Body of pancreas (tissue), 4 donors: ENCODE measurements around the gene HES1. TPM values are rescaled to one million over a fixed set of nuclear protein-coding genes. Genes with fewer than 3 reads are reported as not detected.

Source experiments
- ATAC-seq: fragments of 150-250 bp; one replicate; pipeline ENCODE4 v1.9.1; 2016
- DNase-seq, 4 donors: peaks; one replicate each; pipeline ENCODE4 v3.0.0-alpha.2; 2019
- H3K27ac ChIP-seq, 4 donors: fragments of 200-600 bp; sonication (generic); 1 replicate in 3 of 4; 2 replicates in 1 of 4; pipeline versions ENCODE4 v1.5.1 to v1.6.1; 2016 to 2019; ENCODE audit warnings: mild to moderate bottlenecking in 1 of 4, mixed read lengths in 1 of 4, moderate library complexity in 1 of 4
- H3K27me3 ChIP-seq, 2 donors: fragments of 200-600 bp; sonication (generic); one replicate each; pipeline ENCODE4 v1.6.0; 2016; ENCODE audit warnings: mild to moderate bottlenecking in 1 of 2
- H3K36me3 ChIP-seq, 2 donors: fragments of 200-600 bp; sonication (generic); replicated peaks in 1 of 2; 2 replicates each; pipeline ENCODE4 v1.5.1; 2016; ENCODE audit warnings: low read depth in 2 of 2; ENCODE audit not compliant: insufficient read depth in 1 of 2
- H3K4me1 ChIP-seq: fragments of 200-600 bp; sonication (generic); one replicate; pipeline ENCODE4 v1.6.0; 2016
- H3K4me3 ChIP-seq, 2 donors: fragments of 200-600 bp; sonication (generic); 1 replicate in 1 of 2; 2 replicates in 1 of 2; pipeline ENCODE4 v1.5.1; 2016 to 2019
- H3K9me3 ChIP-seq, 3 donors: fragments of 200-600 bp; sonication (generic); 1 replicate in 2 of 3; 2 replicates in 1 of 3; pipeline ENCODE4 v1.5.1; 2016
- POLR2A ChIP-seq, 3 donors: fragments of 450-650 bp; IDR thresholded peaks; one replicate each; pipeline ENCODE4 v1.6.1; 2016; ENCODE audit warnings: antibody characterized with exemption in 3 of 3, mild to moderate bottlenecking in 2 of 3
- WGBS, 2 donors: methylation state at CpG; one replicate each; pipeline ENCODE4 v1.1.5; 2017; 5-methylcytosine and 5-hydroxymethylcytosine counted together
- intact Hi-C: fragments of 100-400 bp; cut with DNase I; formaldehyde crosslinking; loops from one replicate; pipeline ENCODE4 v1.15.1; 2023
- total RNA-seq, 2 donors: library from RNA; depleted of rRNA; stranded (reverse); fragments of >200 nt; gene quantifications; one replicate each; pipeline ENCODE4 v1.1.0, GENCODE V29; 2016
- TF ChIP-seq, protein P1 (sequence below), 7 experiments: fragments of 450-650 bp in 4 of 7; fragments of 200-600 bp in 3 of 7; sonication (generic) in 3 of 7; IDR thresholded peaks; one replicate each; pipeline ENCODE4 v1.5.1; 2016 to 2019; ENCODE audit warnings: antibody characterized with exemption in 7 of 7

Gene HES1
- total RNA-seq, 2 donors from 2014 or later = 28.5 to 49.1 TPM

DNA sequence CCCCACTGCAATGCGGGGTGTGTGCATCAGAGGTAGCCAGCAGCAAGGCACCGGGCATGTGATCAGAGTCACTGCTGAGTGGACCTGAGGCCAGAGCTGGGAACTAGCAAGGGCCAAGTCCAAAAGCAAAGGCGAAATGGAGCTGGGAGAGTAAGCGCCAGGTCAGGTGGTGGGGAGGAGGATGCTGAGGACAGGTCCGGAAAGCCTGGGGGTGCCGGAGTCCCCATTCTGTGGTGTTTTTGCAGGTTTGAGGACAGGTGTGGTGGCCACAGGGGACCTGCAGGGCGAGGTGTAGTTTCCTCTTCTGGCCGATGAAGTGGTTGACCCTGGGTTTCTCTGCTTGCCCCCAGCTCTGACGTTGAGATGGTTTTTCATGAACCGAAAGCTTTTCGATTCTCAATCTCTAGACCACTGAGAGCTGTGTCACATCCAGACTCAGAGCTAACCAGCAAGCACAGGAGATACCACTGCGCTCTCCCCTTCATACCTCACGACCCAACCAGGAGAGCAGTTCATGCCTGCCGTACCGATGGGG lies 35.0 kb upstream of the HES1 start:
- H3K36me3 ChIP-seq = no peaks in the 10 kb centered on the region
- peaks cover 75% of the 10 kb centered on the region for H3K4me1 ChIP-seq
- H3K4me3 ChIP-seq = no peak overlapping the region
- DNase-seq (peak in 1 of 4 donors; percentile 21), ATAC-seq (no peak)
- no peaks in the 10 kb centered on the region for H3K27me3 ChIP-seq
- WGBS, 2 donors = 89 to 90% methylated on average over 14 to 15 of the region's 15 CpGs
- intact Hi-C loops = no loop called here
- peak overlapping the region in 3 of 4 donors; percentile 41 to 63 (median 55) for H3K27ac ChIP-seq
- TF ChIP-seq POLR2A (IDR thresholded peaks at IDR 0.05) = no peak
- TF ChIP-seq, protein P1, sequence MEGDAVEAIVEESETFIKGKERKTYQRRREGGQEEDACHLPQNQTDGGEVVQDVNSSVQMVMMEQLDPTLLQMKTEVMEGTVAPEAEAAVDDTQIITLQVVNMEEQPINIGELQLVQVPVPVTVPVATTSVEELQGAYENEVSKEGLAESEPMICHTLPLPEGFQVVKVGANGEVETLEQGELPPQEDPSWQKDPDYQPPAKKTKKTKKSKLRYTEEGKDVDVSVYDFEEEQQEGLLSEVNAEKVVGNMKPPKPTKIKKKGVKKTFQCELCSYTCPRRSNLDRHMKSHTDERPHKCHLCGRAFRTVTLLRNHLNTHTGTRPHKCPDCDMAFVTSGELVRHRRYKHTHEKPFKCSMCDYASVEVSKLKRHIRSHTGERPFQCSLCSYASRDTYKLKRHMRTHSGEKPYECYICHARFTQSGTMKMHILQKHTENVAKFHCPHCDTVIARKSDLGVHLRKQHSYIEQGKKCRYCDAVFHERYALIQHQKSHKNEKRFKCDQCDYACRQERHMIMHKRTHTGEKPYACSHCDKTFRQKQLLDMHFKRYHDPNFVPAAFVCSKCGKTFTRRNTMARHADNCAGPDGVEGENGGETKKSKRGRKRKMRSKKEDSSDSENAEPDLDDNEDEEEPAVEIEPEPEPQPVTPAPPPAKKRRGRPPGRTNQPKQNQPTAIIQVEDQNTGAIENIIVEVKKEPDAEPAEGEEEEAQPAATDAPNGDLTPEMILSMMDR (IDR thresholded peaks at IDR 0.05) = no peak
- H3K9me3 ChIP-seq = no peaks in the 10 kb centered on the region

DNA sequence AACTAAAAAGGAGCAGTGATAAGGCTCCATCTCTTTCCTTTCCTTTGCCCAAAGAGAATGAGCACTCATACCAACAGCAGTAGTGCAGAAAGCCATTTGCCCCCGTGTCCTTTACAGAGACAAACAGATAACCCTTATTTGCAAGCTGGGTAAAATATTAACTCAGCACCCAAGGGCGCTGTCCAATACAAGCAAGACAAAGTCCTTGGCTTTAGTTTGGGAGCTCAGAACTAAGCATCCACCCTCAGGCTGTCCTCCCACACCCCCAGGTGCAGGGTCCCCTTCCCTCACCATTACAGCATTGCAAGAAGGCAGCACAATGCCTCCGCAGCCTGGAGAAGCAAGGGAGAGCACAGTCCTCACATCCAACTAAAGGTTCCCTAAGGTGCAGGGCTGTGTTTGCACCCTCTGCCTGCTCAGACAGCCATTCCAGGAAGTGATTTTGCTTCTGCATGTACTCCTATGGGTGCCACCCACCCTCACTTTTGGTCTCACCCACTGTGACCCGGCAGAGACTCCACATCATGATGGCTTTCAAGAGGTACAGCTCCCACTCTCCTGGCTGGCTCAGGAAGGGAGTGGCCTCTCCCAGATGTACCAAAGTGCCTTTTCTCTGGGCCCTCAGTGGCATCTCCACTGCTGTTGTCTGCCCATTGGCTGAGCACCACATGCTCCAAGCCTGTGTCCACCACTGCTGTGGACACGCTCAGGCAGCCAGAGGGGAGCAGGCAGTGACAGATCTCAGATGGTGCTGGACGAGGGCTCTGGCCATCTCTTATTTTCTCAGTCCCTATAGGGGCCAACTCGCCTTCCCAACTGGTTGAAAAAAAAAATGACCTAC lies 34.1 kb upstream of the HES1 start:
- H3K36me3 ChIP-seq = no peaks in the 10 kb centered on the region
- H3K4me1 ChIP-seq = peaks cover 66% of the 10 kb centered on the region
- no peaks in the 10 kb centered on the region for H3K27me3 ChIP-seq
- ATAC-seq (peak; percentile 15), DNase-seq (peak; percentile 45 to 68 (median 59))
- WGBS, 2 donors = 56 to 63% methylated on average over 7 of the region's 7 CpGs
- peak overlapping the region in 3 of 4 donors; percentile 41 to 63 (median 55) for H3K27ac ChIP-seq
- H3K4me3 ChIP-seq = no peak overlapping the region
- intact Hi-C loops = no loop called here
- no peak for TF ChIP-seq POLR2A (IDR thresholded peaks at IDR 0.05)
- TF ChIP-seq, protein P1 (IDR thresholded peaks at IDR 0.05) = no peak
- H3K9me3 ChIP-seq = no peaks in the 10 kb centered on the region

DNA sequence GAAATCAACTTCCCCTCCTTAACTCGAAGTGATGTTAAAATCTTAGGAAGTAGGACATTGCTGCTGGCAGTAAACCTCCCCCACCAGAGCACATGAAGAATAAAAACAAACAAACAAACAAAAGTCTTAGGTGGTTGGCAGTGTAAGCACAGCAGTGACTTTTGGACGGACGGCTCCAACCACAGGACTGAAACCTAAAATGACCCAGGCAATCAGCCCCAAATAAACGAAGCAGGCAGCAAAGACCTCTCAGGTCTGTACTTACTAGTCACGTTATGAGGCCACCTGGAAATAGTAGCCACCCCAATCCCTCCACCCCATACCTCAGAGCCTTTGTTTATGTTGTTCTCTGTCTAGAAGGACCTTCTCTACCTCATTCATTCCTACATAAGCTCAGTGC lies 33.5 kb upstream of the HES1 start:
- ATAC-seq (no peak), DNase-seq (no peak)
- WGBS, 2 donors = 57 to 62% methylated on average over 5 of the region's 5 CpGs
- TF ChIP-seq POLR2A (IDR thresholded peaks at IDR 0.05) = no peak
- TF ChIP-seq, protein P1 (IDR thresholded peaks at IDR 0.05) = no peak
- intact Hi-C loops = no loop called here
- Histone ChIP-seq H3K9me3 (no peaks in the 10 kb centered on the region), H3K36me3 (no peaks in the 10 kb centered on the region), H3K27ac (peak overlapping the region in 3 of 4 donors; percentile 41 to 63 (median 55)), H3K4me1 (peaks cover 60% of the 10 kb centered on the region), H3K4me3 (no peak overlapping the region), H3K27me3 (no peaks in the 10 kb centered on the region)

DNA sequence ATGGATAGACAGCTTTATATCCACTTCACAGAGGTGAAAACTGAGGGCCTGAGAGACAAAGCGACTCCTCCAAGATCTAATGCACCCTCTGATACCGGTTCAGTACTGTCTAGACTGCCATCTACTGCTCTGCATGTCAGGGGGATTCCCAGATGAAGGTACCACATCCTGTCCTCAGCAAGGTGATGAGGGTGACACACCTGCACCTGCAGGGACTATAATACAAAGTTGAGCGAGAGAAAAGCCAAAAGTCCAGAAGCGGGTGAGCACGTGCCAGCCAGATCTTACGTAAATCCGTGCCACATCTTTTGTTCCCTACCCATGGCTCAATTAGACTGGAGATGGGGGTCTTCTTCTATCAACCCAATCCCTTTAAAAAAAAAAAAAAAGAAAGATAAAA lies 32.4 kb upstream of the HES1 start:
- no peaks in the 10 kb centered on the region for H3K27me3 ChIP-seq
- intact Hi-C loops = no loop called here
- peaks cover 50% of the 10 kb centered on the region for H3K4me1 ChIP-seq
- H3K4me3 ChIP-seq = no peak overlapping the region
- no peak for DNase-seq
- 90 to 91% methylated on average over 7 of the region's 7 CpGs for WGBS, 2 donors
- no peaks in the 10 kb centered on the region for H3K9me3 ChIP-seq
- TF ChIP-seq, protein P1 (IDR thresholded peaks at IDR 0.05) = no peak
- TF ChIP-seq POLR2A (IDR thresholded peaks at IDR 0.05) = no peak
- ATAC-seq = no peak
- H3K27ac ChIP-seq = no peak overlapping the region
- H3K36me3 ChIP-seq = no peaks in the 10 kb centered on the region
